Skin of body (tissue), 2 donors: ENCODE results near the gene BEAN1. TPM values are rescaled to one million over a fixed set of nuclear protein-coding genes. Genes with fewer than 3 reads are reported as not detected.

Source experiments
- DNase-seq: peaks from one replicate; lab custom pipeline; 2025; lab: John Stamatoyannopoulos, UW
- total RNA-seq: library from RNA; depleted of rRNA; stranded (reverse); fragments of >200 nt; gene quantifications from one replicate; pipeline ENCODE4 v1.2.3, GENCODE V29; 2014

Gene BEAN1
- total RNA-seq, 1 donor from 2014 or later = 2.5 TPM

- DNase-seq = no peak
Observed at GRCh38 chr16:66418165-66418962, 8.7 kb upstream of the BEAN1 start.

GRCh38 chr16:66419527-66419926 is 7.6 kb upstream of the BEAN1 start:
- DNase-seq = no peak

GRCh38 chr16:66420396-66420795 is 6.7 kb upstream of the BEAN1 start:
- no peak for DNase-seq

- no peak for DNase-seq
Observed at GRCh38 chr16:66421891-66422290, 5.2 kb upstream of the BEAN1 start.

- DNase-seq = no peak
Observed at GRCh38 chr16:66422366-66422765, 4.7 kb upstream of the BEAN1 start.

- no peak for DNase-seq
Observed at GRCh38 chr16:66423177-66423576, 3.9 kb upstream of the BEAN1 start.

GRCh38 chr16:66425651-66426050 is 1.4 kb upstream of the BEAN1 start:
- DNase-seq = no peak

GRCh38 chr16:66426112-66427035 is 721 bp upstream of the BEAN1 start:
- DNase-seq = no peak

- DNase-seq = no peak
Observed at GRCh38 chr16:66427871-66428681, 981 bp downstream of the BEAN1 start.

GRCh38 chr16:66428682-66429251 is 1.7 kb downstream of the BEAN1 start:
- DNase-seq = no peak

GRCh38 chr16:66429290-66429962 is 2.3 kb downstream of the BEAN1 start:
- no peak for DNase-seq

- no peak for DNase-seq
Observed at GRCh38 chr16:66430214-66430613, 3.1 kb downstream of the BEAN1 start.

GRCh38 chr16:66431760-66432159 is 4.7 kb downstream of the BEAN1 start:
- DNase-seq = no peak

GRCh38 chr16:66432429-66432828 is 5.3 kb downstream of the BEAN1 start:
- DNase-seq = no peak

GRCh38 chr16:66434619-66435430 is 7.7 kb downstream of the BEAN1 start:
- no peak for DNase-seq

GRCh38 chr16:66435896-66436295 is 8.8 kb downstream of the BEAN1 start:
- DNase-seq = no peak

- no peak for DNase-seq
Observed at GRCh38 chr16:66437391-66437945, 10.4 kb downstream of the BEAN1 start.

- no peak for DNase-seq
Observed at GRCh38 chr16:66438536-66438935, 11.4 kb downstream of the BEAN1 start.

GRCh38 chr16:66439051-66439730 is 12.1 kb downstream of the BEAN1 start:
- DNase-seq = no peak
